Measurements from ENCODE around the gene ITGB4.
"Not testable (repeated sequence)": the region's sequence is repeated elsewhere in the genome, so short reads cannot be mapped to it uniquely, and the experiment has no call there.

The ITGB4 gene

GRCh38 chr17:75753514-75754377, 32.5 kb downstream of the ITGB4 start:
- peak; percentile 64 for DNase-seq (ENCODE audit: low read depth)

- DNase-seq (ENCODE audit: low read depth), result no peak
Measured at GRCh38 chr17:75754378-75755204, 33.3 kb downstream of the ITGB4 start.

GRCh38 chr17:75755205-75755901, 34.1 kb downstream of the ITGB4 start:
- no peak for DNase-seq (ENCODE audit: low read depth)

- no peak for DNase-seq (ENCODE audit: low read depth)
Measured at GRCh38 chr17:75755990-75756389, 34.7 kb downstream of the ITGB4 start.

GRCh38 chr17:75756451-75757085, 35.3 kb downstream of the ITGB4 start:
- DNase-seq (ENCODE audit: low read depth), result no peak

GRCh38 chr17:75757086-75757681, 35.9 kb downstream of the ITGB4 start:
- no peak for DNase-seq (ENCODE audit: low read depth)

GRCh38 chr17:75758131-75758905, 37.1 kb downstream of the ITGB4 start:
- DNase-seq (ENCODE audit: low read depth), result no peak

GRCh38 chr17:75759457-75759856, 38.2 kb downstream of the ITGB4 start:
- no peak for DNase-seq (ENCODE audit: low read depth)

- not testable (repeated sequence) for DNase-seq (ENCODE audit: low read depth)
Measured at GRCh38 chr17:75759978-75760640, 38.9 kb downstream of the ITGB4 start.

GRCh38 chr17:75762513-75763268, 41.4 kb downstream of the ITGB4 start:
- DNase-seq (ENCODE audit: low read depth), result no peak

GRCh38 chr17:75763269-75763607, 42.0 kb downstream of the ITGB4 start:
- no peak for DNase-seq (ENCODE audit: low read depth)

- DNase-seq (ENCODE audit: low read depth), result no peak
Measured at GRCh38 chr17:75763613-75764416, 42.6 kb downstream of the ITGB4 start.

GRCh38 chr17:75764417-75764710, 43.1 kb downstream of the ITGB4 start:
- DNase-seq (ENCODE audit: low read depth), result no peak

GRCh38 chr17:75764711-75765421, 43.6 kb downstream of the ITGB4 start, which contains the start of gene GALK1:
TSS of gene GALK1 (minus strand) at chr17:75765192. CDS start at chr17:75765136, 56 bp downstream.
- DNase-seq (ENCODE audit: low read depth), result peak; percentile 64

GRCh38 chr17:75765981-75766380, 44.7 kb downstream of the ITGB4 start:
- no peak for DNase-seq (ENCODE audit: low read depth)

- DNase-seq (ENCODE audit: low read depth), result no peak
Measured at GRCh38 chr17:75767881-75768280, 46.6 kb downstream of the ITGB4 start.

GRCh38 chr17:75769536-75769935, 48.3 kb downstream of the ITGB4 start:
- no peak for DNase-seq (ENCODE audit: low read depth)
